HUES64 (cell line): ENCODE measurements around the gene KCNA1.

Experiments
- H3K27ac ChIP-seq: 2 replicates; pipeline ENCODE4 v1.7.0; 2013; ENCODE audit warnings: low read depth, low read length, inconsistent platforms
- H3K27me3 ChIP-seq: 2 replicates; pipeline ENCODE4 v1.6.1; 2013; ENCODE audit warnings: mild to moderate bottlenecking, low read length; ENCODE audit not compliant: insufficient read depth
- H3K36me3 ChIP-seq: 2 replicates; pipeline ENCODE4 v1.6.1; 2013; ENCODE audit warnings: mild to moderate bottlenecking, low read length; ENCODE audit not compliant: insufficient read depth
- H3K4me1 ChIP-seq: 2 replicates; pipeline ENCODE4 v1.6.1; 2013; ENCODE audit warnings: mild to moderate bottlenecking, low read length, moderate library complexity; ENCODE audit not compliant: insufficient read depth
- H3K4me3 ChIP-seq: 2 replicates; pipeline ENCODE4 v1.5.1; 2013; ENCODE audit warnings: mild to moderate bottlenecking, low read length, moderate library complexity
- H3K9ac ChIP-seq: 2 replicates; pipeline ENCODE4 v1.6.1; 2013; ENCODE audit warnings: mild to moderate bottlenecking, low read depth, low read length
- H3K9me3 ChIP-seq: 2 replicates; pipeline ENCODE4 v1.6.1; 2013; ENCODE audit warnings: low read depth, low read length; ENCODE audit not compliant: insufficient read depth
- WGBS: fragments of 150-250, 120-280 bp; methylation state at CpG from one replicate; pipeline ENCODE4 v1.1.7; 2013; ENCODE audit warnings: missing lambda C conversion rate; 5-methylcytosine and 5-hydroxymethylcytosine counted together

The KCNA1 gene

DNA sequence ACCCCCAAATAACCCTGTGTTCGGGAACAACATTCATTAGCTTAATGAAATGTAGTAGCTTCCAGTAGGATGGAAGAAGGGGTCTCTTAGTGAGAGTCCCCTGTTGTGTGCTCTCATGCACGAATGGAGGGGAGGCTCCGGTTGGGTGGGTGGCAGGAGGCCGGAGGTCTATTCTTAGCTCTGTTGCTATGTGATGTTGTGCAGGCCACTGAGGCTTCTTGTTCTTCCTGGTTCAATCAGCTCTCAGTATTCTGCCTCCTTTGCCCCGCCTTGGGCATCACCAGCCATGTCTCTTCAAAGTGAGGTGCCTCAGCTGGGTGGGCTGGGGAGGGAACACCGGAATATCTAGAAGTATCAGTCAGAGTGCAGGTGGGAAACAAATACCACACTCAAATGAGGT, 50.8 kb downstream of the KCNA1 start:
- Histone ChIP-seq H3K27me3 (no peaks in the 10 kb centered on the region), H3K9me3 (no peaks in the 10 kb centered on the region), H3K4me1 (peaks cover 5% of the 10 kb centered on the region; the same call in 1 of the 2 replicates), H3K27ac (no peak overlapping the region), H3K4me3 (no peak overlapping the region), H3K9ac (no peak overlapping the region), H3K36me3 (no peaks in the 10 kb centered on the region)
- 92% methylated on average over 6 of the region's 6 CpGs for WGBS

- H3K36me3 ChIP-seq: no peaks in the 10 kb centered on the region
- H3K27ac ChIP-seq: no peak overlapping the region
- H3K9ac ChIP-seq: no peak overlapping the region
- WGBS: 92% methylated on average over 3 of the region's 3 CpGs
- H3K4me3 ChIP-seq: no peak overlapping the region
- no peaks in the 10 kb centered on the region for H3K27me3 ChIP-seq
- H3K9me3 ChIP-seq: no peaks in the 10 kb centered on the region
- no peaks in the 10 kb centered on the region; the same call in 1 of the 2 replicates for H3K4me1 ChIP-seq
Observed at GRCh38 chr12:4961311-4961710, 51.6 kb downstream of the KCNA1 start.

GRCh38 chr12:4962539-4963486, 53.1 kb downstream of the KCNA1 start:
- no peak overlapping the region for H3K9ac ChIP-seq
- H3K4me1 ChIP-seq: no peaks in the 10 kb centered on the region; the same call in 1 of the 2 replicates
- H3K36me3 ChIP-seq: no peaks in the 10 kb centered on the region
- WGBS: 61% methylated on average over 17 of the region's 17 CpGs
- no peak overlapping the region for H3K27ac ChIP-seq
- H3K27me3 ChIP-seq: no peaks in the 10 kb centered on the region; the same call in 1 of the 2 replicates
- no peak overlapping the region for H3K4me3 ChIP-seq
- no peaks in the 10 kb centered on the region for H3K9me3 ChIP-seq
